ENCODE measurements around the gene GNL2. TPM values are rescaled to one million over a fixed set of nuclear protein-coding genes. Genes with fewer than 3 reads are reported as not detected.
"Not testable (repeated sequence)": the region's sequence is repeated elsewhere in the genome, so short reads cannot be mapped to it uniquely, and the experiment has no call there.

GNL2 gene
- total RNA-seq, 1 donor from 2014 or later, result 109 TPM

DNA sequence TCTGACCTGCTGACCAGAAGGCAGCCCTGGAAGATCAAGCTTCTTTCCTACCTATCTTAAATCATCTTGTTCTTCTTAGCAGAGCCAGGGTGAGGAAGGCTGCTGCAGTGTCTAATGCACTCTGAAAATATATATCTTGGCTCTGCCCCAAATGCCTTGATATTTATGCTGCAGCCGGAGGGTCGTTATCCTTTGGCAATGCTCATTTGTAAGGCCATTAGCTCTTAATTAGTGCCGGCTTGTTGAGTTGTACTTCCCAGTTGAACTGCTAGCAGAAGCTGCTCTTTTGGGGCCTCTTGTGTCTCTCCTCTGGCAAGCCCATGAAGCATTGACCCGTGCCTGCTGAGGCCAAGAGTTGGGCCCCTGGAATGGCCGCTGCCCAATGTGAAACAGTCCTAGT, 4.2 kb upstream of the GNL2 start:
- no peak overlapping the region for H3K27ac Mint-ChIP-seq
- intact Hi-C loops (cut with micrococcal nuclease), result no loop called here
- peaks cover 26% of the 10 kb centered on the region for H3K27me3 Mint-ChIP-seq
- H3K9me3 Mint-ChIP-seq, result no peaks in the 10 kb centered on the region
- peaks cover 4% of the 10 kb centered on the region for H3K36me3 Mint-ChIP-seq (ENCODE audit: low read depth)
- no peak for DNase-seq
- peaks cover 8% of the 10 kb centered on the region for H3K4me1 Mint-ChIP-seq
- H3K4me3 Mint-ChIP-seq, result no peak overlapping the region

DNA sequence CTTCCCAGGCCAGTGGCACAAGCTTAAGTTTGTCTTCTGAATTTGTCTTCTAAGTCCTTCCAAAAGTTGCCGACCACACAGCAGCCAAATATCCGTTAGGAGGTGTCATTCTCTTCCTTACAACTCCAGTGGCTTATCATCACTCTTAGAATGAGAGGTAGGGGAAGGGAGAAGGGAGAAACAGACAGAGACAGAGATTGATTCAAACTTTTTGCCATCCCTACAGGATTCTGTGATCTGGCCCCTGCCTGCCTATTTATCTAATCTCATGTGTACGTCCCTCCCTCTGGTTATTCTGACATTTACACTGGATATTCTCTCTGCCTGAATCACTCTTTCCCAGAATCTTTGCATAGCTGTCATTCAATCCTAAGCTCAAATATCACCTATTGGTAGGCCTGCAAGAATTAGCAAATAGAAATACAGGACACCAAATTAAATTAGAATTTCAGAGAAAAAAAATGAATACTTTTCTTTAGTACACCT, 488 bp upstream of the GNL2 start:
- Mint-ChIP-seq H3K27ac (peak overlapping the region; percentile 96), H3K4me3 (peak overlapping the region; percentile 99), H3K9me3 (no peaks in the 10 kb centered on the region), H3K27me3 (peaks cover 6% of the 10 kb centered on the region), H3K36me3 (ENCODE audit: low read depth) (peaks cover 24% of the 10 kb centered on the region), H3K4me1 (peaks cover 21% of the 10 kb centered on the region)
- intact Hi-C loops (cut with micrococcal nuclease), result no loop called here
- no peak for DNase-seq

DNA sequence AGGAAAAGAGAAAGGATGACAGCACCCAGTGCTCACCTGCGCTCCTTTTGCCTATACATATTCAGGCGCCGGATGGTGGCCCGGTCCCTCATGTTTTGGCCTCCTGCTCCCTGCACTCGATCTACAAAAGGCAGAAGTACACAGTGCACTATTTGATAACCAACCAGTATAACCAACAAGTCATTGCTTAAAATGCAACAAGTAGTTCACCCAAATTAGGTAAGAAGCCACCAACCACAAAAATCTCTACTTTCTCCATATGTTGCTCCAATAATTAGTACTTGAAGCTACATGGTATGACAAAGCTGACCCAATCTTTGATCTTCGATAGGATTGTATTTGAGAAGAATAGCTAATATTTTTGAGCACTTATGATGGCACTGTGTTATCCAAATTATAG, 2.0 kb downstream of the GNL2 start:
- peak overlapping the region; percentile 51 for H3K4me3 Mint-ChIP-seq
- no peak for DNase-seq
- H3K4me1 Mint-ChIP-seq, result peaks cover 30% of the 10 kb centered on the region
- no peak overlapping the region for H3K27ac Mint-ChIP-seq
- H3K36me3 Mint-ChIP-seq (ENCODE audit: low read depth), result peaks cover 44% of the 10 kb centered on the region
- peaks cover 3% of the 10 kb centered on the region for H3K27me3 Mint-ChIP-seq
- intact Hi-C loops (cut with micrococcal nuclease), result loop anchor here (2.0 kb wide), 2 partner anchors 19 to 119 kb away; partner anchors contain the start of gene ZC3H12A
- H3K9me3 Mint-ChIP-seq, result no peaks in the 10 kb centered on the region

DNA sequence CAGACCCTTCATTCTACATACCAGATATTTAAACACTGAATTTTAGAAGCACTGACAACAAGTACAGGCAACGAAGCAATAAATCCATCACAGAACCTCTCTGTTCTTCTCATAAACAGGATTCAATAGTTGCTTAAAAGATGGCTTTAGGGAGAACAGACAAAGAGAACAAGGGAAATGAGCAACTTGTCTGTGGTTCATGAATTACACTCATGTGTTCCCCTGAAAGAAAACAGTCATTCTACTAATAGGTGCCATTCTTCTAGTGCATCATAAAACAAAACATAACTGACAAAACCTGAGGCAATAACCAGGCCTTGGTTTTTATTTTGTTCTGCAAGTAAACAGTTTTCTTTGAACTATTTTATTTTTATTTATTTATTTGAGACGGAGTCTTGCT, 6.8 kb downstream of the GNL2 start:
- Mint-ChIP-seq H3K36me3 (ENCODE audit: low read depth) (peaks cover 66% of the 10 kb centered on the region), H3K4me3 (no peak overlapping the region), H3K9me3 (no peaks in the 10 kb centered on the region), H3K27ac (no peak overlapping the region), H3K4me1 (peaks cover 23% of the 10 kb centered on the region), H3K27me3 (no peaks in the 10 kb centered on the region)
- no peak for DNase-seq
- intact Hi-C loops (cut with micrococcal nuclease), result no loop called here

DNA sequence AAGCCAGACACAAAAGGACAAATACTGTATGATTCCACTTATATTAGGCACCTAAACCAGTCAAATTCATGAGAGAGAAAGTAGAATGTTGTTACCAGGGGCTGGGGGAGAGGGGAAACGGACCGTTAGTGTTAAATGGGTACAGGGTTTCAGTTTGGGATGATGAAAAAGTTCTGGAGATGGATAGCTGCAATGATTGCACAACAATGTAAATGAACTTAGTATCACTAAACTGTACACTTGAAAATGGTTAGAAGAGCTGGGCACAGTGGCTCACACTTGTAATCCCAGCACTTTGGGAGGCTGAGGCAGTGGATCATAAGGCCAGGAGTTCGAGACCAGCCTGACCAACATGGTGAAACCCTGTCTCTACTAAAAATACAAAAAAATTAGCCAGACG, 11.2 kb downstream of the GNL2 start:
- peaks cover 71% of the 10 kb centered on the region for H3K36me3 Mint-ChIP-seq (ENCODE audit: low read depth)
- H3K4me1 Mint-ChIP-seq; H3K27me3 Mint-ChIP-seq; DNase-seq; H3K4me3 Mint-ChIP-seq; intact Hi-C loops (cut with micrococcal nuclease); H3K27ac Mint-ChIP-seq; H3K9me3 Mint-ChIP-seq: not testable (repeated sequence)

DNA sequence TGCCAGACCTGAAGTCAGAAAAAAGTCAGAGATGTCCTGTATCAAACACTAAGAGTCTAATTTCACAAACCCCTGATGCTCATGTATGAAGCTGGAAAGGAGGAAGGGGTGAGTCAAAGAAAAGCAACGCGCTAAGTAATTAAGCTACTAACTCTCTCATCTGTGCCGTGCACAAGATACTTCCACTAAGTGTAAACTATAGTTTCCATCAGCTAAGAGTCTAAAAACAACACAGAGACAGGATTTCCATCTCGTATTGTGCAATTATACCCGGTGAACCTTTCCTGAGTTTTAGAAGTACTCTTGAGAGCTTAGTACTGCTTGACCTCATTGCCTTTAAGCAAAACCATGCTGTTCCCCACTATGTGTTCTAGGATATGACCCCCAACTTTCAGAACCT, 20.0 kb downstream of the GNL2 start:
- Mint-ChIP-seq H3K4me3 (peak overlapping the region; percentile 61), H3K4me1 (peaks cover 57% of the 10 kb centered on the region), H3K27me3 (no peaks in the 10 kb centered on the region), H3K36me3 (ENCODE audit: low read depth) (peaks cover 81% of the 10 kb centered on the region), H3K9me3 (no peaks in the 10 kb centered on the region), H3K27ac (peak overlapping the region; percentile 85)
- no peak for DNase-seq
- intact Hi-C loops (cut with micrococcal nuclease), result loop anchor here (2.0 to 5.0 kb wide), 2 partner anchors 19 to 98 kb away; partner anchors contain the start of gene GNL2

DNA sequence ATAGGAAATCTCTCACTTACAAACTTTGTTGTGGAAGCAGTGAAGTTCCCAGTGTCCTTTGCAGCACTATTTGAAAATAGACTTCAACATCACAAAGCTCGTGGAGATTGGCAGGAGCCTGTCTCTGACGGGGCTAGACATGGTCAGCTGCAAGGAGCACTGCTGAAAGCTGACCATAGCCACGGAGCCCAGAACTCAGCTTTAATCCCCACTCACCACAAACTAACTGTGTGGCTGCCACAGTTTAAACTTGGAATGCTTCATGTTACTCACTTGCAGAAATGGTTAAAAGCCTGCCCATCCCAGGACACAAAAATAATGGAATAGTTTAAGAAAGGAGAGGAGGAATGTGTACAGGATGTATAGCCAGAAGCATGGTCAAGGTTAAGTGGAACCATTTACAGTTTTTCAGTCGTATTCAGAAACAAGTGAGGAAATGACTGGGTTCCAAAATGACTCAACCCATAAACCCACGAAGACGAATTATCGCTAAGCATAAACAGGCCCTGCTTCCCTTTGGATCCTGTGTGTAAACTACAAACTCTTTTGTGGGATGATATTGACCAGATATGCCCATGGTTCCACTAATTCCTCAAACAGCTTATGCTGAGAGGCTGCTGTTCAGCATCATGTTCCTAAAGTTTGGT, 20.8 kb downstream of the GNL2 start:
- Mint-ChIP-seq H3K27me3 (no peaks in the 10 kb centered on the region), H3K4me1 (peaks cover 61% of the 10 kb centered on the region), H3K27ac (peak overlapping the region; percentile 85), H3K9me3 (no peaks in the 10 kb centered on the region), H3K4me3 (peak overlapping the region; percentile 61), H3K36me3 (ENCODE audit: low read depth) (peaks cover 79% of the 10 kb centered on the region)
- peak; percentile 61 for DNase-seq
- intact Hi-C loops (cut with micrococcal nuclease), result loop anchor here (2.0 to 5.0 kb wide), 2 partner anchors 20 to 98 kb away; partner anchors contain the start of gene GNL2

DNA sequence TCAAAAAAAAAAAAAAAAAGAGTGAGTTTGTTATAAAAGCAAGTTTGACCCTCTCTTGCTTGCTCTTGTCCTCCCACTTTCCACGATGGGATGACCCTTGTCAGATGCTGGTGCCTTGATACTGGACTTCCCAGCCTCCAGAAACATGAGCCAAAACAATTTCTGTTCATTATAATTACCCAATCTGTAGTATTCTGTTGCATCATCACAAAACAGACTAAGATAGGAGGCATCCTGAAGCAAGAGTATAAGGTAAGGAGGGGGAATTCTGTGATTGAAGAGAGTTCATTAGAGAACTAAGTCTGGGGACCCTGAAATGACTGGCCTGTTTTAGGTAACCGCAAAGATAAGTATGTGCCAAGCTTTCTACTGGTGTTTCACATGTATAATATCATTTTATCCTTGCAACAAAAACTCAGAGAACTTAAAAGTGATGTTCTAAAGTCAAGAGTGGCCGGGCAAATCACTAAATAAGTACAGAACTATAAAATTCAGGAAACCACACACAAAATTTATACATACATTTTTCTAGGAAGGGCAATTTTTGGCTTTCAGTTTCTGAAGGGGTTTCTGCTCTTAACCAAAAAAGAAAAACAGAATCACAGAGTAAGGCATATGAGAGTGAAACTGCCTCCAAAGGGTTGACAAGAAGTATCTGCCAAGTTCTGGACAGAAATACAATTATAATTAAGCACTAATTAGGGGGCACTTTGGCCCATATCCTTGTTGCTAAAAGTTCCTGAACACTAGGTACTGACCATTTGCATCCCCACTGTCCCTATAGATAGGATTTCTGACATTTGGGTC, 25.0 kb downstream of the GNL2 start:
- Mint-ChIP-seq H3K4me3 (peak overlapping the region; percentile 59), H3K27ac (peak overlapping the region; percentile 65), H3K27me3 (no peaks in the 10 kb centered on the region), H3K9me3 (no peaks in the 10 kb centered on the region), H3K36me3 (ENCODE audit: low read depth) (peaks cover 90% of the 10 kb centered on the region), H3K4me1 (peaks cover 42% of the 10 kb centered on the region)
- intact Hi-C loops (cut with micrococcal nuclease), result no loop called here
- no peak for DNase-seq

DNA sequence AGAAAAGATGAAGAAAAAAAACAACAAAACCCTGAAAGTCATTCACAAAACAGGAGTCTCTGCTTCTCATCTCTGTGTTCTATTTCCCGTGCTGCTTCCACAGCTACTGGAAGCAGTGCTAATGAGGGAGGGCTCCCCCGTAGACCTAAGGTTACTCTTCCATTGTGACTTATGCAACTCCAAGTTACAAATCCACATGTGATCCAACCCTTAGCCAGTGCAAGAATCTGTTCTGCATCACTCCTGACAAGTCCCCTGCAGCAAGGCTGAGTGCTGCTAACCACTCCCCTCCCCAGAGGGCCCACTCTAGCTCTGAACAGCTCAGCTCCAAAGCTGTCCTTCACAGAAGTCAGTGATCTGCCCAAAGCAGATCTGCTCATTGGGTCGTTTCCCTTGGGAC, 28.7 kb downstream of the GNL2 start:
- H3K4me1 Mint-ChIP-seq, result peaks cover 16% of the 10 kb centered on the region
- peaks cover 72% of the 10 kb centered on the region for H3K36me3 Mint-ChIP-seq (ENCODE audit: low read depth)
- no peak for DNase-seq
- H3K9me3 Mint-ChIP-seq, result no peaks in the 10 kb centered on the region
- H3K4me3 Mint-ChIP-seq, result no peak overlapping the region
- intact Hi-C loops (cut with micrococcal nuclease), result no loop called here
- no peak overlapping the region for H3K27ac Mint-ChIP-seq
- no peaks in the 10 kb centered on the region for H3K27me3 Mint-ChIP-seq

DNA sequence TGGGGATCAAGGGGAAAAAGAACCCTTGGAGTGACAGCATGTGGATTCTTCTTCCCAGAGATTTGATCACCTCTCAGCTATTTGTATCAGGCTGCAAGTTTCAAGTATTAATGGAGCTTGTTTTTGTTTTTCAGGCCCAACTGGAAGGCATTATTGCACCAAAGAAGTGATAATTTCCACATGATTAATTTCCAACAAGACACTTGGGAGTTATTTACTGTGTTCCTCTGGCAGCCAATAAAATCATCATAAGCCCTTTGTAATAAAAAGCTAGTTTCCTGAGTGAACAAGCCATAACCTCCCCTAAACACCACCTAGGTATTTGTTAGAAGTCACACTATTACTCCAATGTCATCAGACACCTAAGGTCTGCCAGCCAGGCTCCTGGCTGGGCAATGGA, 30.8 kb downstream of the GNL2 start:
- DNase-seq, result no peak
- no peak overlapping the region for H3K27ac Mint-ChIP-seq

DNA sequence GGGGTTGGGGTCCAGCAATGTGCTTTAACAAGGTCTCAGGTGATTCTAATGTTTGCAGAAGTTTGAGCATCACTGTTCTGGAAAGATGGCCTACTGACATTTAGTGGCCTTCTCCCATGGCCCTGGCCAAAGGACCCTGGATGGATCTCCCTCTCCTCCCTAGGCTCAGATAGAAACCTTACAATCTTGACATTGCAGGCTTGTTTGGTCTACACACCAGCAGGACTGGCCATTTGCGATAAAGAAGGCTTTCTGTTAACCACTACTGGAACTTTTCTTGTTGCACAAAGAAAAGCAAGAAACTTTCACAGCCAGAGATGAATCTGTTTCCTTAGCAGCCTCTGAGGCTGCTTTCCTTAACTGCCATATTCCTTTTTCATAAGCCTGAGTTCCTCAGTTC, 32.8 kb downstream of the GNL2 start:
- no peak for DNase-seq
- intact Hi-C loops (cut with micrococcal nuclease), result no loop called here
- peaks cover 6% of the 10 kb centered on the region for H3K4me1 Mint-ChIP-seq
- H3K27ac Mint-ChIP-seq, result no peak overlapping the region
- H3K27me3 Mint-ChIP-seq, result no peaks in the 10 kb centered on the region
- no peak overlapping the region for H3K4me3 Mint-ChIP-seq
- no peaks in the 10 kb centered on the region for H3K9me3 Mint-ChIP-seq
- H3K36me3 Mint-ChIP-seq (ENCODE audit: low read depth), result peaks cover 41% of the 10 kb centered on the region

More for the DNA sequence above, 30.8 kb downstream of the GNL2 start:
- Mint-ChIP-seq H3K4me1 (peaks cover 4% of the 10 kb centered on the region), H3K4me3 (no peak overlapping the region), H3K9me3 (no peaks in the 10 kb centered on the region), H3K27me3 (no peaks in the 10 kb centered on the region), H3K36me3 (ENCODE audit: low read depth) (peaks cover 58% of the 10 kb centered on the region)
- intact Hi-C loops (cut with micrococcal nuclease), result no loop called here

DNA sequence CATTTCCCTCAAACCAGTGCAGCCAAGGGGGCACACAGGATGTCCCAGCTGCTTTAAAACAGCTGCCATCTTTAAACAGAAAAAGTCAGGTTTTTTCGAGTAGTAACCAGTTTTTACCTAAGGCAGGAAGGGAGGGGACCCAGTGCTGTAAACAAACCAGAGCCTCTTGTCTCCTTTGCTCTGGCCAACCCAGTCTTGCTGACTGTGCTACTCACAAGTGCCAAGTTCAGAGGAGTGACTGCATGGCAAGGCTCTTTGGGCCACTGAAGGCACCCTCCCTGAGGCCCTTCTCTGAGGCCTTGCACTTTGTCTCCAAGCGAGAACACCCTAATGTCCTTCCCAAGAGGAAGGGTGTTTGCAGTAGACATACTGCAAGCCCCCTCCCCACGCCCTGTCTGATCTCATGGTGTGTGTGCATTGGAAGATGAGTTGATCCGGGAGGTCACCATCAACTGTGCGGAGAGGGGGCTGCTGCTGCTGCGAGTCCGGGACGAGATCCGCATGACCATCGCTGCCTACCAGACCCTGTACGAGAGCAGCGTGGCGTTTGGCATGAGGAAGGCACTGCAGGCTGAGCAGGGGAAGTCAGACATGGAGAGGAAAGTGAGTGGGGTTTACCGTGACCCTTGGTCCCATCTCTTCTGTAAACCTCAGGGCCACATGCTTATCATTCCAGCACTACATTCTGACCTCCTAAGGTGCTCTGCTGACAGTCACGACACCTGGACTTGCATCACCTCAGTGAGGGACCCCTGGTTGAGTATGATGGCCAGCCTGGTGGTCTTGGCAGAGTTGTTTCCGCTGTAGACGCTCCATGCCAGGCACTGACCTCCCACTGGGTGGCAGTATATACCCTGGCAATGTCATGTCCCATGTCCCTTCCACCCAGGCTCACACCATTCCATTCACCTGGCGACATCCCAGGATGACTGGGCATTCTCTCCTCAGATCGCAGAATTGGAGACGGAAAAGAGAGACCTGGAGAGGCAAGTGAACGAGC, 34.3 kb downstream of the GNL2 start:
- Mint-ChIP-seq H3K27me3 (no peaks in the 10 kb centered on the region), H3K4me1 (peaks cover 10% of the 10 kb centered on the region), H3K36me3 (ENCODE audit: low read depth) (peaks cover 26% of the 10 kb centered on the region), H3K9me3 (no peaks in the 10 kb centered on the region), H3K4me3 (no peak overlapping the region), H3K27ac (no peak overlapping the region)
- peak; percentile 77 for DNase-seq
- intact Hi-C loops (cut with micrococcal nuclease), result loop anchor here (2.0 kb wide), 1 partner anchor 121 kb away; no protein-coding TSS in a partner anchor

DNA sequence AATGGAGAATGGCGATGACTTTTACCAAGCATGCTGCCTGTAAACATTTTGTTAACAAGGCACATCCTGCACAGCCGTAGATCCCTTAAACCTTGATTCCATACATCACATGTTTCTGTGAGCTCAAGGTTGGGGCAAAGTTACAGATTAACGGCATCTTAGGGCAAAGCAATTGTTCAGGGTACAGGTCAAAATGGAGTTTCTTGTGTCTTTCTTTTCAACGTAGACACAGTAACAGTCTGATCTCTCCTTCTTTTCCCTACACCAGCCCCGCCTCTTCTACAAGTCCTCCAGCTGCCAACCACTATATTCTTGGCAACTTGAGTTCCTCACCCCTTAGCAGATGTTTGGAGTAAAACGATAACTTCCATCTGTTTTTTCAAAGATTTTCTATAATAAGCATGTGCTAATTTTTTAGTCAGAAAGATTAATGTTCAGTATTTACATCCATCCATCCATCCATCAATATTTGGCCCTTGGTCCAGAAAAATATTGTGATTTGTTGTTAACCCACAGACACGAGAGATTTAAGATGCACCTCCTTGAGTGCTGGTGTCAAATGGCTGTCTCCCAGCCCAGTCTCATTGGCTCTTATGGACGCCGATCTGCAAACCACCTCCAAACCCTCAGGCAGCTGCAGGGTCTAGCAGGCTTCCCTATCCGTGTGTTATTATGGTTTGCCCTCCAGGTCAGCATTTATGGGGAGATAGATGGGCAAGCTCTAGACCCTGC, 35.2 kb downstream of the GNL2 start:
- Mint-ChIP-seq H3K27me3 (no peaks in the 10 kb centered on the region), H3K9me3 (no peaks in the 10 kb centered on the region), H3K27ac (peak overlapping the region; percentile 11), H3K4me1 (peaks cover 11% of the 10 kb centered on the region), H3K4me3 (no peak overlapping the region), H3K36me3 (ENCODE audit: low read depth) (peaks cover 17% of the 10 kb centered on the region)
- no peak for DNase-seq
- intact Hi-C loops (cut with micrococcal nuclease), result loop anchor here (2.0 kb wide), 1 partner anchor 122 kb away; no protein-coding TSS in a partner anchor
